GM12875 (cell line): ENCODE measurements around the gene KCNAB3.

Experiments
- H3K4me3 ChIP-seq: one replicate; pipeline ENCODE4 v1.5.1; 2011; ENCODE audit warnings: low read depth, low read length, control low read depth
- CTCF ChIP-seq: IDR thresholded peaks from 2 replicates; pipeline ENCODE4 v1.5.1; 2011; ENCODE audit warnings: low read depth, mild to moderate bottlenecking, control low read depth, inconsistent platforms, low read length, moderate library complexity, borderline replicate concordance; ENCODE audit not compliant: insufficient read depth

KCNAB3 gene

DNA sequence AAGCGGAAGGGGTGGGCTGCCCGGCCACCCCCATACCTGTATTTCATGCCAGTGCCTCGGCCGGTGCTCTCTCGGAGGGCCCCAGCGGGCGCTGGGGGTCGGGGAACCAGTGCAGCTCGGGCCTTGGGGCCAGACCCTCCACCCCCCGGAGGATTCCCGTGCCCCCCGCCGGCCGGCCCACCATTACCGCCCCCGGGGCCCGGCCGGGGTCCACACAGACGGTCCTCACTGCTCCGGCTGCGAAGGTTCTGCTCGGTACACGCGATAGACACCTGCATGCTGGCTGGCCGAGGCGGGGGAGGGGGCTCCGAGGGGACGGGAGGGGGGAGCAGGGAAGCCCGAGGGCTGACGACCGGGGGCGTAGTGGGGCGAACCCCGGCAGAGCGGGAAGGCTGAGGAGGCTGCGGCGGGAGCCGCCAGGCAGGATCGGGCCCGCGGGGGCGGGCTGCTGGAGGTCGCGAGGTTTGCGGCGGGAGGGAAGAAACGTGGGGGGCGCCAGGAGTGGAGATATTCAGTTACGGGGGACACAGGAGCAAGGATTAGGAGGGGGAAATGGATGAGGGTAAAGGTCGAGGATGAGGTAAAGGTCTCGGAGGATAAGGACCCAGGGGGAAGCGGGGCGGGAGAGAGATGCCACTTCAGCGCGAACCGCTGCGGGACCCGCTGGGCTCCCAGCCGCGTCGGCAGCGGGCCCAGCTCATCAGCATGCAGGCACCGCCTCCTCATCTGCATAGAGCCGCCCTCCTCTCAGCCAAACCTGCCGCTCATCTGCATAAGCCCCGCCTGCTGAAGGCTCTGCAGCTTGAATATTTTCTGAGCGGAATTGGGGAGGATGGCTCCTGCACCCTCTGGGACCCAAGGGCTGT is at the start of gene KCNAB3:
Gene KCNAB3 (minus strand): TSS at position 699 of the 866 bp plus-strand sequence. CDS start 421 bp downstream, at position 278.
- no peak within 1 kb of the TSS for H3K4me3 ChIP-seq

DNA sequence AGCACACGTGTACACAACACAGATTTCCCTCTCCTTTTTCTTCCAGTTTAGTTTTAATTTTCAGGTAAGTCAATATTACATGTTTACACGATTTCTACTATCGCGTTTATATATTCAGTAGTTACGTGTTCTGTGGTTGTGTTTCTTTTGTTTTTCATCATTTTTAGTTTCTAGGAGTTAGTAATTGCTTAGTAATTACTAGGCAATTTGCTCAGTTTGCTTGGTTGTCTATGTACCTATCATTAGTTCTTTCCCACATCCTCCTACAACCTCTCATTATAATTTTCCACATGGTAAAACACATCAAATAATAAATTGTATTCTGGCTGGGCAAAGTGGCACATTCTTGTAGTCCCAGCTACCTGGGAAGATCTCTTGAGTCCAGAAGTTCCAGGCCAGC is 48.1 kb upstream of the KCNAB3 start:
- TF ChIP-seq CTCF, result no peak
- no peak overlapping the region for H3K4me3 ChIP-seq

More for the DNA sequence above, at the start of gene KCNAB3:
- TF ChIP-seq CTCF, result no peak

GRCh38 chr17:7977039-7977438 is 47.4 kb upstream of the KCNAB3 start:
- H3K4me3 ChIP-seq, result no peak overlapping the region
- no peak for TF ChIP-seq CTCF

DNA sequence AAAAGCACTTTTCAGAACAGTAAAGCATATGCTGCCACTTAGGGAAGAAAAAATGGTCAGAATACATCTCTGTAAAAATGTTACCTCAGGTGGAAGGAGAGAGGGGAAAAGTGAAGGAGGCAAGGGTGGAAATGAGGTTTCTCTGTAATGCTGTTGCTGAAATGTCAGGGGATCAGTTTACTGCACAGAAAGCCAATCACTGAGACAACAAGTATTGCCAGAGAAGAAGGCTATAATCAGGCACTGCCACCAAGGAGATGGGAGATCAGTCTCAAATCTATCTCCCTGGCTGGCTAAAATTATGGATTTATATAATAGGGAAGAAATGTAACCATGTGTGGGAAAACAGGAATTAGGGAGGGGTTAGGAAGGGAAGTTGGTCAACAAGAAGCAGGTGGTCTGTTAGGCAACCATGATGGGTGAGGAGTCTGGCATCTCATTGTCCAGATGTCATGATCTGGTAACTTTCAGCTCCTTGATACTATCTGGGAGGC is 45.0 kb upstream of the KCNAB3 start:
- H3K4me3 ChIP-seq, result no peak overlapping the region
- TF ChIP-seq CTCF, result no peak

DNA sequence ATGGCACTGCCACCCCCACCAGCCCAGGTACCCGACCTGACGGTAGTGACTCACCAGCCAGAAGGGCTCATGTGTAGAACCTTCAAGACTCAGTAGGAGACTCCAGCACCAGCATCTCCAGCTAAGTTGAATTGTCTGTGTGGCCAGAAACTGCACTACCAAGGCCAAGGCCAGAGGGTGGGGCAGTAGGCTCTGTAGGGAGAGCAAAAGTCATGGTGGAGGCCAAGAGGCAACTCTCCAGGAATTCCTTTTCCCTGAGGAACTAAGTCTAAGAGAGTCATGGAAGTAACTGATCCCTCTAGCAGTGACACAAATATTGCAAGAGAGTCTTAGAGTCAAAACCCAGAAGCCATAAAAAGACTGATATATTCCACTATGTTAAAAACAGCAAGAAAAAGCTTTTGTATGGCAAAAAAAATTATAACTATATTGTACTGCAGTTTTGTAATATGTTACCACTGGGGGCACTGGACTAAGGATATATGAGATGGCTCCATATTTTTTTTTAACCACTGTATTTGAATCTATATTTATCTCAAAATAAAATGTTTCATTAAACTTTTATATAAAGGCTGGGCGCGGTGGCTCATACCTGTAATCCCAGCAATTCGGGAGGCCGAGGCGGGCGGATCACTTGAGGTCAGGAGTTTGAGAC is 42.6 kb upstream of the KCNAB3 start:
- H3K4me3 ChIP-seq, result no peak overlapping the region
- TF ChIP-seq CTCF, result no peak

GRCh38 chr17:7971651-7972050 is 42.0 kb upstream of the KCNAB3 start:
- no peak overlapping the region for H3K4me3 ChIP-seq
- no peak for TF ChIP-seq CTCF
